ENCODE measurements around the gene TRA2B.

TRA2B gene

DNA sequence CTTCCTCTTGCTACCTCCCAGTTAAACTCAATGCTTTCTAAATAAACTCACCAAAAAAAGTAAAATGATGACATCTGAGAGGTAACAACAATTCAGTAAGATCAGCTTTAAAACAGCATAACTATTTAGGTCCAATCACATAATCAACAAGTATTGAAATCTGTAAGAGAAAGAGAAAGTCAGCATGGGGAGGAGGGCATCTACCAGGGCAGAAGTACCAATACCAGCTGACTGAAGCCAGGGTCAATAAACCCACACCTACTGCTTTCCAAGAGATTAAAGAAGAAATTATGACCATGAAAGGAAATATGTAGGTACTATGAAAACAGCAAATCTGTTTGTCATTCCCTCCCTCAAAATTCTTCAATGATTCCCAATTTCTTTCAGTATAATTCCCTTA, 70.8 kb downstream of the TRA2B start:
- DNase-seq = no peak

DNA sequence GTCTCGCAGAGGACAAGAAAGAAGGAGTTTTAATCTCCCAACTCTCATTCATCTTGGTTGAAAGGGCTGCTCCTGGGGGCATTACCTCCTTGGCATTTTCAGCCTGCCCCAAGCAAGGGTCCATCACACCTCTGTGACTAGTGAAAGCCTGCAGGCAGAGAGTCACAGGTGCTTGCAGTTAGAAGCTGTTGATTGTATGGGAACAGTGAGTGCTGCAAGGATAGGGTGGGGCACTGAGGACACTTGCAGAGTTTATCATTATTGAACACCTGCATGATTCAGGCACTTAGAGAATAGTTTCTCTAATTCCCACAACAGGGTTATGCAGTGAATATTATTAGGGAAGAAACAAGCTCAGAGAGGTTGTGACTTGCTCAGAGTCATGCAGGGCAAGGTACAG, 71.3 kb downstream of the TRA2B start:
- DNase-seq = no peak
